Nucleus accumbens (tissue), 56 donors: Measurements from ENCODE around the gene MS4A15.

Source experiments
- DNase-seq, 56 donors: peaks; one replicate each; lab custom pipeline; 2025; lab: John Stamatoyannopoulos, UW

The MS4A15 gene

DNA sequence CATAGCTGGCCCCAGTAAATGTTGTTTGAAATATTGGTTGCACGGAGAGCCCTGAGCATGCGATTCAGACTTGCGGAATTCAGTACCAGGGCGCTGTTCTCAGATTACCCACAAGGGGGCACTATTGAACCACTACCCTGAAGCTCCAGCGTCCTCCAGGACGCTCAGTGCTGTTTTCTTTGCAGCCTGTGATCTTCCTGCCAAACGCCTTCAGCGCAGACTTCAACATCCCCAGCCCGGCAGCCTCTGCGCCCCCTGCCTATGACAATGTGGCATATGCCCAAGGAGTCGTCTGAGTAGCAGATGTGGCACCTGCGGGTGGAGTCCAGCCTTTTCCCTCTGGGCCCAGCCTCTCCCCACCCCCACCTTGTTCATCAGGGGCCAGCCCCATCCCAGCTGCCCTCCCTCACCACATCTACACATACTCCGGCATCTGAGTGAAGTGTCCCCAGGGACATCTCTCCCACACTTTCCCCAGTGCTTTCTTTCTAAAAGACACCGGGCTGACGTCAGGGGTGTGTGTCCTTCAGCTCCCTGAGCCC lies 18.8 kb downstream of the MS4A15 start:
- peak in 51 of 56 donors; percentile 14 to 93 (median 64) for DNase-seq

DNA sequence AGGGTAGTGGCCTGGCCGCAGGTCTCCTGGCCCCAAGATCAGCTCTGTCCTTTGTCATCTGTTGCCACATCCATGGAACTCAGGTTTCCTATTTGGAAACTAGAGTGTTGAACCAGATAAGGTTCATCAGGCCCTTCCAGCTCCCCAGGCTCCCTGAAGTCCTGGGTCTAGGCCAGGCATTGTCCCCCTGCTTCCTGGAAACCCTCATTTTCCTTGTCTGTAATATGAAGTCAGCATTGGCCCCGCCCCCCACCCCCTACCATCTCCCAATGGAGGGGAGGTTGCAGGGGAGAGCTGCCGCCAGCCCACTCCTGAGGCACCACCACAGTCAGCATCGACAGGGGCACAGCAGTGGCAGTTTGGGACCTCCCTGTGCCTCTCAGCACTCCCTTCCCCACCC lies 19.5 kb downstream of the MS4A15 start:
- DNase-seq, result no peak

DNA sequence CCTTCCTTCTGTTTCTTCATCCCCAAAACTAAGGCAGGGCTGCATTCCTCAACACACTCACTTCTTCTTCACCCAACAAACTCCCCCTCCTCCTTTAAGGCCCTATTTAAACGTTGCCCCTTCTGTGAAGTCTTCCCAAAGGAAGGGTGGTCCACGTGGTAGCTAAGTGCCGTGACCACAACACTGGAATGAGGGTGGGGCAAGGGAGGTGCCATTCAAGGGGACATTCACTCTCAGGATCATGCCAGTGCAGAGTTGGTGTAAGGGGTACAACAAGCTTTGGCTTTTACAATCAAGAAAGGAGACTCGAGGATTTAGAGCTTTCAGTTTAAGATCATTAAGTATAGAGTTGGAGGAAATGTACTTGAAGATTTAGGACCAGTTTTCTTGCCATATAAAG lies 20.4 kb downstream of the MS4A15 start:
- DNase-seq, result no peak

DNA sequence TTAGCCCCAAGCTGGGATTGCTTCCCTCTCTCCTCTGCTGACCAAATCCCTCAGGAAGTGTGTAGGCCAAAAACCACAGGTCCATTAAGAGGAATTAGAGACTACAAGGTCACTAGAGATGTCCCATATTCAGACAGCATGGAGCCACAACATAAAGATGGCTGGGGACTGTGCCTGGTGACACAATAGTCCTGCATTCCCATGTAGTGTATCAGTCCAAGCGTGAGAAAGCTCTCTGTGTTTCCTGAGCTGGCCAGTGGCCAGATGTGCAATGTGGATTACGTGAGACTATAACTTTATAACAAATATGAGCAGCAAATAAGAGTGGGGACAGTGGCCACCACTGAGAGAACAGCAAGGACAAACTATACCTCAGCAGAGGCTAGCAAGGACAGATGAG lies 20.9 kb downstream of the MS4A15 start:
- no peak for DNase-seq

DNA sequence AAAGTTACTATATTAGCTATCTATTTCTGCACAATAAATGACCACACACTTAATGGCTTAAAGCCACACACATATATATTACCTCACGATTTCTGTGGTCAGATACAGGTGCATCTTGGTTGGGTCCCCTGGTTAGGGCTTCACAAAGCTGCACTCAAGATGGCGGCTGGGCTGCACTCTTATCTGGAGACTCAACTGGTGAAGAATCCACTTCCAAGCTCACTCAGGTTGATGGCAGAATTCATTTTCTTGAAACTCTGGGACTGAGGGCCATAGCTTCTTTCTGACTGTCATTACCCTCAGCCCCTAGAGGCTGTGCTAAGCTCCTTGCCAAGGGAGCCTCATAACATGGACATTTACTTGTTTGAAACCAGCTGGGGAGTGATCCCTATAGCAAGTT lies 23.4 kb downstream of the MS4A15 start:
- DNase-seq, result no peak

DNA sequence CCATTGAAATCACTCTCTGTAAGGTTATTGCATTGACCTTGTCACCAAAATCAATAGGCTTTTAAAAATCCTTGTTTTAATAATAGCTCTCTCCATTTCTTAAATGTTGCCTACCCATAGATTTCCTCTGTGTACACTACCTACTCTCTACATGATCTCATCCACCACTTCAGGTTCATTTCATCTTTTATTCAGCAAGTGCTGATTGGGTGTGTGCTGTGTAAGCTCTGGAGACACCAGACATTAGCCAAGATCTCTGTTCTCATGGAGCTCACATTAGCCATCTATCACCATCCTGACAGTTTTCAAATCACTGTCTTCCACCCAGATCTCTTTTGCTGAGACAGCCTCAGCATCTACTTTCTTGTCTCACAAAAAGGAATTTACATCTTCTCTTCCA lies 24.1 kb downstream of the MS4A15 start:
- no peak for DNase-seq

DNA sequence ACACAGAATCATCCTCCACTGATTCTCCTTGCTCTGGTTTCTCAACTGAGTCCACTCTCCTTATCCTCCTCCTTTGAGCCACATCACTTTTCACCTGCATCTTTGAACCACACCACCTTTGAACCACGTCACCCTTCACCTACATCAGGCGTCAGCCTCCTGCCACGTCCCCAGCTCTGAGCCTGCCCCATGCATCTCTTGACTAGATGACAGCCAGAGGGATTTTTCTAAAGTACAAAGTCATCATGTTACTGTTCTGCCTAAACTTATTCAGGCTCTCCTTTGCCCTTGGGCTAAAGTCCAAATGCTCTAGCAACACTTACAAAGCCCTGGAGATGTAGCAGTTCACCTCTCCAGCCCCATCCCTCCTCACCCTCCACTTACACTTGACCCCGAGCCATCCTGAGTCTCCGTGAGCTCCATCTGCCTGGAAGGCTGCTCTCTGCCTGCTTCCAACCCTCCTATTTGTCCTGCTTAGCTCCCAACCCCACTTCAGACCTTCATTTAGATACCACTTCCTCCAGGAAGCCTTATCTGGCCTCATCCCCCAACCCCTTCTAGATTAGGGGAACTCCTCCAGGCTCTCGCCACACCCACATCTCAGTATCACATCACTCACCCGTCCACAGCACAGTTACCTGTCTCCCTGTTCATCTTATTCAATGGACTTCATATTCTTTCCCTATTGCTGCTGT lies 24.8 kb downstream of the MS4A15 start:
- DNase-seq, result no peak

DNA sequence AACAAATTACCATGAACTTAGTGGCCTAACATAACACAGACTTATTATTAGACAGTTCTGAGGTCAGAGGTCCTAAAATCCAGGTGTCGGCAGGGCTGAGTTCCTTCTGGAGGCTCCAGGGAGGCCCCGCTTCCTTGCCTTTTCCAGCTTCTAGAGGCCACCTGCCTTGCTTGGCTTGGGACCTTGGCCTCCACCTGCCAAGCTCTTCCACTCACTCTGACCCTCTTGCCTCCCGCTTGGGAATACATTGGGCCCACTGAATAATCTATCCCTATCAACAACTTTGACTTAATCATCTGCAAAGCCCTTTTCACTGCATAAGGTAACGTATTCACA lies 25.3 kb downstream of the MS4A15 start:
- DNase-seq, result no peak

DNA sequence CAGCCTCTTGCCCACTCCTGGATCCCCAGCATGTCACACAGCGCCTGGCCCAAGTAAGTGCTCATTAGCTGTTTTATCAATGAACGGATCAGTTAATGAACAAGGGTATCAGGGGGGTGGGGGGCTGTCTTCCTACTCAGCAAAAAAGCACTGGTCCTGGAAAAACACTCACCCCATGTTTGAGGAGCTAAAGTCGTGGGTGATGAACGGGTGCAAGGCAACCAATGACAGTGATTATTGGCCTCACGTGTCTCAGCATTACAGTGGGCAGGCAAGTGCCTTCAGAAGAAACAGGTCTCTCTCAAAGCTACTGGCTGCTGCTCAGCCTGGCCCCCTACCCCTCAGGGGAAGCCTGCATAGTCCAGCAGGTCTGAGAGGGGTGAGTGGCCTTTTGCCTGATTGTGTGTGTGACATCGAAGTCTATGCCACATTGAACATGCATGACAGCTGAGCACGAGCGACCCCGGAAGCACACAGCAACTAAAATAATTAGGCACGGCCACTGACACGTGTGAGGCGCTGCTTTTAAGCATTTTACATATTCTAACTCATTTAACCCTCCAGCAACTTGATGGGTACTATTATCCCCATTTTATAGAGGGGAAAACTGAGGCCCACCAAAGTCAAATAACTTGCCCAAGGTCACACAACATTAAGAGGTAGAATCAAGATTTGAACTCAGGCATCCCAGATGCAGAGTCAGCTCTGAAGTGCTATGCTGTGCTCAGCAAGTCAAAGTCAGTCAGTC lies 25.9 kb downstream of the MS4A15 start:
- DNase-seq, result no peak

DNA sequence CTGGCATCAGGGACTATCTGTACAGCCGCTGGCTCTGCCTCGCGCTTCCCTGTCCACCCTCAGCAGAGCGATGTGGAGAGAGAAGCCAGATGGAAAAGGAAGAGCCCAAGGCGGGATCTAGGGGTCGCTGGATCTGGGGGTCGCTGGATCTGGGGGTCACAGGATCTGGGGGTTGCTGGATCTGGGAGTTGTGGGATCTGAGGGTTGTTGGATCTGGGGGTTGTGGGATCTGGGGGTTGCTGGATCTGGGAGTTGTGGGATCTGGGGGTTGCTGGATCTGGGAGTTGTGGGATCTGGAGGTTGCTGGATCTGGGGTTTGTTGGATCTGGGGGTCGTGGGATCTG lies 26.4 kb downstream of the MS4A15 start:
- DNase-seq, result no peak

DNA sequence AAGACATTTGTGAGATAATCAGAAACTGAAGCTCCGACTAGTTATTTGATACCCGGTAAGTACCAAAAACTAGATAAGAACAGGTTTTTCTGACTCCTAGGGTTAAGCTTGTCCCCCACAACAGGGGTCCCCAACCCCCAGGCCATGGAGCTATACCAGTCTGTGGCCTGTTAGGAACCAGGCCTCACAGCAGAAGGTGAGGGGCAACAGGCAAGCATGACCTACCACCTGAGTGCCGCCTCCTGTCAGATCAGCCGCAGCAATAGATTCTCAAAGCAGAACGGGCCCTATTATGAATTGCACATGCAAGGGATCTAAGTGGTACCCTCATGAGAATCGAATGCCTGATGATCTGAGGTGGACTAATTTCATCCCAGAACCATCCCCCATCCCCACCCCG lies 27.2 kb downstream of the MS4A15 start:
- DNase-seq, result no peak

DNA sequence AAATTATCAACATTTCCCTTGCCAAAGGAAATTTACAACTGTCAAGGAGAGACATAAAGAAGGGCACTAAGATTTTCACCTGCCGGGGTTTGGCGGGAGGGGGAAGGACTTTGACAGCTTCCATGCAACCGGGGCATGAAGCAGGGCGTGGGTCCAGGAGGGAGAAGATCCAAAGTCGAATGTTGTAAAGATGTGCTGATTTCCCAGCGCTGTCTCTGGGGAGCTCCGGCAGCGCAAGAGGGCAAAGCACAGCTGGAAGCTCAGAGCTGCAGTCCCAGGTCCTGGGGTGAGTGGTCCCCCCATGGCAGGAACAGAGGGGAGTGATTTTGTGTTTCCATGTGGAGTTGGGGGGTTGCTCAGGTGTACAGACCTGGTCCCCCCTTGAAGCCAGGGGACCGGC lies 28.5 kb downstream of the MS4A15 start, which contains the start of gene MS4A10:
Gene MS4A10 (plus strand): TSS at position 198 of the 400 bp plus-strand sequence. CDS start 5,003 bp downstream, outside the sequence.
- DNase-seq, result no peak

DNA sequence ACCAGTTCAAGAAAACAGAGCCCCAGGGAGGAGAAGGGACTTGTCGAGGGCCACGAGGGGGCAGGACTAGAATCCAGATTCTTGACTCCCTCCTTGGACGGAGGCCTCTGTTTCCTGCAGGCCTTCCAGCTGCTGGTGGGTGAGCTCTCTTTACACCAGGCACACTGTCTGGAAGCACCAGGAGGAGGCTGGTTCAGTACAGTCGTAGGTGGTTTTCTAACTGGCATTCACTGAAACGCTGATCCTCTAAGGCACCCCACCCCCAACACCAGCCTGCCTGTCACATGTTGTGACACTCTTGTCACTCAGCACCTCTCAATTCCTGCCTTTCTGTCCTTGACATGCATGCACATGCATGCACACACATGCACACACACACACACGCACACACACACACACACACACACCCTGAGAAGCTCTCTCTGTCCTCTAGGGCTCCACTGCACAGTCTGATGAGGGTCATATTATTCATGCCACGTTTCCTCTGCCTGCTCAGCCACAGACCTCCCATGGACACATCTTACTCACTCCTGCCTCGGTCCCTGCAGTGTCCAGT lies 29.2 kb downstream of the MS4A15 start:
- peak in 28 of 56 donors; percentile 8 to 71 (median 35) for DNase-seq

DNA sequence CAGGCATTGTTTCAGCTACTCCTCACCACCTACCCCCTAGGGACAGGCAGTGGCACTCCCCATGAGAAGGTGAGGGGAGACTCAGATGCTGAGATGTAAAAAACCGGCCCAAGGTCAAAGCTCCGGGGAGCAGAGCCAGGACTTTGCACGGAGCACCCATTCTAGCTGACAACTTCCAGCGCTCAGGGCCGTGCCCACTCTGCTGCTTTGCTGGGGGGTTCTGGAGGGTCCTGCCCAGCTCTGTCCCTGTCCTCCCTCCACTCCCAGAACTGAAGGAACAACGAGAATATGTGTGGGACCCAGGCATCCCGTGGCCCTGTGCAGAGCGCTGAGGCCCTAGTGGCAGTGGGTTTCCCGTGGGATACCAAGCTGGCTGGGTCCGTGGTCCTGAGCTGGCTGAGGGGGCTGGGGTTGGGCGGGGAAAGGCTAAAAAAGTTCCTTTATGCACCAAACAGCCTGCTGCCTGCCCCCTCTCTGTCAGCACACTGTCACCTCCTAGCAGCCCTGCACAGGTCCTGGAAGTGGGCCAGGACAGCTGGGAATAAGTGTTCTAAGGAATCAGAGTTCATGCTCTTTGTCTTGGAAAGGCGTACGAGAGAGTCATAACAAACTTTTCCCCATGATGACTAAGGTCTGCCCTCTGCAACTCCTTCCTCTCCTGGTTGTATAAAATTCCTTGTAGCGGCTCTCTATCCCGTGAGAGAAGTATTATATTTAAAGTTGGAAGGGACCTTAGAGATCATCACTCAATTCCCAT lies 30.3 kb downstream of the MS4A15 start:
- DNase-seq, result peak in 2 of 56 donors; percentile 3 to 7

DNA sequence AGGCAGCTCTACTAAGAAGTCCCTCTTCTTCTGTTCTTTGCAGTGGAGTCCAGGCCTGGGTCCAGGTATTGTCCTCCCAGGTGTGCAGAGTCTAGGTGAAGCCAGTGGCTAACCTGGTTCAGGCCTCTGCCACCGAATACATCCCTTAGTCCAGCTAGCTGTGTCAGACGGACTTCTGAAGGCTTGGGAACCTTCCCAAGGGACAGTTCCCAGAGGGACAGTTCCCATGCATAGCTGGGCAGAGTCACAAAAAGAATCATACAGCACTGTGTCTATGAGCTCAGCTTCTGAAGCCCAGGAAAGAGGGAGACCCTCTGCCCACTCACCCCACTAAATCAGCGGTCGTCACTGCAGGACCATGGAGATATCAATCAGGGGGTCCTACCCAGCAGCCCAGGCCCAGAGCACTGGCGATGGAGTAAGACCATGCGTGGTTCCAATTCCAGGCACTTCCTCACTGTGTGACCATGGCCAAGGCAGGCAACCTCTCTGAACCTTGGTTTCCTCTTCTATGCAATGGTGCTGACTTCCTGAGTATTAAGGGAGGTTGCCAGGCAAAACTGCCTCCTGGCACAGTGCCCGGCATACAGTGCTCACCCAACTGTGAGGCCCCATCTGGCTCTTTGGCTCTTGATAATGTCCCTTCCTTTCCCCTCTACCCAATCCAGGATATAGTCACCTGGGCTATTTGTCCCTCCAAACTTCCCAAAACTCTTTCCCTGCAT lies 31.9 kb downstream of the MS4A15 start:
- DNase-seq, result no peak

DNA sequence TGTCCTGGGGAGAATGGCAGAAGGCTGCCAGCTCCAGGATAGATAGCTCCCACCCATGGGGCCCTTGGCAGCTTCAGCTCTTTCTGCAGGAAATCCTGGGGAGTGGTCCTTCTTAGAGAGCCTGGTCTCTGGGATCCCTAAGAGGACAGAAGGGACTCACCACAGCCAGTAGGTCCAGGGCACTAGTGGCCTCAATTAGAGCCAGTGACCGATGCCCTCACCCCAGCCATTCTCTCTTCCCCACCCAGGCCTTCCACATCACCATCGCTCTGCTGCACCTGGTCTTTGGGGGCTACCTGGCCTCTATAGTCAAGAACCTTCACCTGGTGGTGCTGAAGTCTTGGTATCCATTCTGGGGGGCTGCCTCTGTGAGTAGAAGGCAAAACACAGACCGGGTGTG lies 34.1 kb downstream of the MS4A15 start:
- DNase-seq, result no peak

DNA sequence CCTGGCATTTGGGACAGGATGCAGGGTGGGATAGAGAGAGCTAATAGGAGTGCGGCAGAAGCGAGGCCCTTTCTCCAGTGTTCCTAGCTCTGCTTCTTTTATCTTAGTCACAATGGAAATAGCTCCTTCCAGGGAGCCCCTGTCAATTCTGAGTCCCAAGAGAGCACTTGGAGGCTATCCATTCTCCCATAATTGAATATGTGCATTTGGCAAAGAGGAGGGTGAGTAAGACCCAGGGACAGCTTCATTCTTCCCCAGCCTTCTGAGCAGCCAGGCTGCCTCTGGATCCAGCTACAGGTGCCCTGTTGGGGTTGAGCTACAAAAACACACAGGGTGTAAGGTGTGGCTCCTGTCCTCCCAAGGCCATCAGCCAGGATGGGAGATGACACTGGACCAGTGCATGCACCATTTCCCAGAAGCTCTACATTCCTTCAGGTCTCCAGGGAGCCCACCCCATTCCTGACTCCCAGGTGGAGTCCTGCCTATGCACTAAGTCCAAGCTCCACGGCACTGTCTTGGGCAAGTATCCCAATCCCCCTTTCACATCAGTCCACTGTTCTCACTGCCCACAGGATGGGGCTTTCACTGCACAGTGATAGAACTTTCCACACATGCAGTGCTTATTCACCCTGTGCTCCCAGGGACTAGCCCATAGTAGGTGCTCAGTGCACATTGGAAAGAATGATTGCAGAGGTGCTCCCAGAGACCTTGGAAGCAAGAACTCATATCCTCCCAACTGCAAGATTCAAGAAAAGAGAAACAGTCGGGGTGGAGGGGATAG lies 34.7 kb downstream of the MS4A15 start:
- DNase-seq, result no peak

DNA sequence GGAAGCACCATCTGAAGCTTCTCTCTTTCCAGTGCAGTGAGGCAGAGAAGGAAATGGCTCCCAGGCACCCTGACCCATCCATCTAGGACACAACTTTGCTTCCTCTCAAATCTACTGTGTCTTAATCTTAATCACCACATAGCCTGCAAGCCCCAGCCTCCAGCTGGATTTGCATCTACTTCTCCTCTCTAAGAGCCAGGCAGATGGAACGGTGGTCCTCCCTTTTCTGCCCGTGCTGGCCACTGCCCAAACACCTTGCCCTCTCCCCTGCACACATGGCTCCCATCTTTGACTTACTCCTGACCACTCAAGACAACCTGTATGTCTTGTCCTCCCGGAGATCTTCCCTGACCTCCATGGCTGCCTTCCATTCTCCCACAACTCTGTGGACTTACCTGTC lies 35.9 kb downstream of the MS4A15 start:
- no peak for DNase-seq

DNA sequence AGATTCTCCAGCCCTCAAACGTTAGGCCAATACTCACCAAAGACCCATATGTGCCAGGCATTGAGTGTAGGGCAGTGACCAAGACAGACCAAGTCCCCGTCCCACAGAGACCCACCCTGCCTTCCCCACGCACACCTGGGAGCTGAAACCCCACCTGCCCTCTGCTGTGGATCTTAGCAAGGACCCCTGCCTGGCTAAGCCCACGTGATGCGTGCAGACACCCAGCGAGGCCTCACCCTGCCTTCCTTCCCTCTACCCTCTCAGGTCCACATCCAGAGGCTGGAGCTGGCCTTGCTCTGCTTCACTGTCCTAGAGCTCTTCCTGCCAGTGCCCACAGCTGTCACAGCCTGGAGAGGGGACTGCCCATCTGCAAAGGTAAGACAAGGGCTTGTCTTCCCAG lies 38.6 kb downstream of the MS4A15 start:
- DNase-seq, result no peak
